ENCODE data around the gene GARRE1. TPM values are rescaled to one million over a fixed set of nuclear protein-coding genes. Genes with fewer than 3 reads are reported as not detected.
"Not testable (repeated sequence)": the region's sequence is repeated elsewhere in the genome, so short reads cannot be mapped to it uniquely, and the experiment has no call there.

GARRE1 gene
- polyA plus RNA-seq, 3 donors = 32.4 to 32.9 (median 32.6) TPM

DNA sequence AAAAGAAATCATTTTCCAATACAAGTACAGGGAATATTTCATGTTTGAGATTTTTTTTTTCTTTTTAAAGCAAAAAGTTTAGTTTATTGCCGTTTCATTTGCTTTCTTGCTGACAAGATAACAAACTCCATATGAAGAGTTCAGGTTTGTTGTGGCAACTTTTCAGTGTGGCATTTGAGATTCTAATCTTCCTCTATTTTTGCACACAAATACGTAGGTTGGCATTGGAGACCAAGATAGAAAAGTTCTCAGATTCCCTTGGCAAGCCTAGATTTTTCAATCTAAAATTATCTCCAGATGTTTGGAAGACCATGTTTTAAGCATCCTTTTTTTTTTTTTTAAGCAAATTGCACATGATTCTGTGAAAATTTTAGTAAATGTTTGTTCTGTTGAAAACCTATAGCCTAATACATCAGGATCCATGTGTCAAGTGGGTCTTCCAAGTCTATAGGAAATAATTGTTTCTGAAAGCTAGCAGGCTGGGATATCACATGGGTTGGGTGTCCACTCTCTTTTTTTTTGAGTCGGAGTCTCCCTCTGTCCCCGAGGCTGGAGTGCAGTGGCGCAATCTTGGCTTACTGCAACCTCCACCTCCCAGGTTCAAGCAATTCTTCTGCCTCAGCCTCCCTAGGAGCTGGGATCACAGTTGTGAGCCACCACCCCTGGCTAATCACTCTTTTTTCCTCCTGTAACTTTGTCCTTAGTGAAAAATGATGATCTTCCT lies 2.6 kb downstream of the GARRE1 start:
- DNase-seq (ENCODE audit: low read depth in 3 of 3, low spot score in 2 of 3) = no peak

DNA sequence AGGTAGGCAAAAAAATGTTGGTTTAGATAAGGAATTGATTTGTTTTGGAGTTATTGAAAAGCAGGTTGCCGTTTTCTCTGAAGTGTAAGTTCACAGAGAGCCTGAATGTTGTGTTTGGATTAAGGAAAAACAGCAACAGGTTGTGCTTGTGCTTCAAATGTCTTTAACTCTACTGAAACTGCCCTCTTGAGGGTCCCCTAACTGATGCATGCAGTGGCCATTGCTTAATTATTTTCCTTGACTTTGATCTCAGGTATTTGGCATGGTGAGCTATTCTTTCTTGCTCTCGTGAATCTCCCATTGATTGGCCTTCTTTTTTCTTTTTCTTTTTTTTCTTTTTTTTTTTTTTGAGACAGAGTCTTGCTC lies 3.2 kb downstream of the GARRE1 start:
- DNase-seq (ENCODE audit: low read depth in 3 of 3, low spot score in 2 of 3) = no peak

DNA sequence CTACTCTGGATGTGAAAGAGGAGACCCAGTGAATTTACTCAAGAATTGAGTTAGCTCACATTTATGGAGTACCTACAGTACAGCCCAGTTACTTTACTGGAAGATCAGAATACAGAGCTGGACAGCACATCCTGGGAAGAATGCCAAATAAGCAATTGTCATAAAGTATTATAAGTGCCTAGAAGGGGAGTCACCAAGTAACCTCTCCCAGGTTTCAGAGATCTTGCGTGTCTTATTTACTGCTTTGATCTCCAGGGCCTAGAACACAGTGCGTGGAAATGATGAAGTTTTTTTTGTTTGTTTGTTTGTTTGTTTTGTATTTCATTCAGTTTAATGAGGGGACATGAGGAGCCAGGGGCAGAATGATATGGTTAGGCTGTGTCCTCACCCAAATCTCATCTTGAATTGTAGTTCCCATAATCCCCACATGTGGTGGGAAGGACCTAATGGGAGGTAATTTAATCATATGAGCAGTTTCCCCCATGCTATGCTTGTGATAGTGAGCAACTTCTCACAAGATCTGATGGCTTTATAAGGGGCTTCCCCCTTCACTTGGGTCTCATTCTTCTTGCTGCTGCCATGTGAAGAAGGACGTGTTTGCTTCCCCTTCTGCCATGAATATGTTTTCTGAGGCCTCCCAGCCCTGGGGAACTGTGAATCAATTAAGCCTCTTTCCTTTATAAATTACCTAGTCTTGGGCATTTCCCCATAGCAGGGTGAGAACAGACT lies 5.2 kb downstream of the GARRE1 start:
- DNase-seq (ENCODE audit: low read depth in 3 of 3, low spot score in 2 of 3) = no peak

DNA sequence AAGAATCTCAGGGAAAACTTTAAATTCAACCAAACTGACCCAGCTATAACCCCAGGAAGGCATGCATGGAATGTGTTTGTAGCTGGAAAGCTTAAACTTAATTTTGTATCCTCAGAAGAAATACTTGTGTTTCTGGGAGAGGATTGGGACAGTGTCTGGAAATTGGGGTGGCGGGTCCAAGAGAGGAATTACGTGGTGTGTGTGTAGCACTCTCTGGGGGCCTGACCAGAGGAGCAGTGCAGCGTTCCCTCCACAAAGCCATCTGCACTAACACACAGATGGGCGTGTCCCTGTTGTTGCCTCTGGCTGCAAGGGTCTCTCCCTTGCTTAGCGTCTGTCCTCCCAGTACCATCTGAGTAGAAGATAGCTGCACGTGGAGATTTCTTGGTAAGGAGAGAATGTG lies 6.4 kb downstream of the GARRE1 start:
- DNase-seq (ENCODE audit: low read depth in 3 of 3, low spot score in 2 of 3) = no peak

DNA sequence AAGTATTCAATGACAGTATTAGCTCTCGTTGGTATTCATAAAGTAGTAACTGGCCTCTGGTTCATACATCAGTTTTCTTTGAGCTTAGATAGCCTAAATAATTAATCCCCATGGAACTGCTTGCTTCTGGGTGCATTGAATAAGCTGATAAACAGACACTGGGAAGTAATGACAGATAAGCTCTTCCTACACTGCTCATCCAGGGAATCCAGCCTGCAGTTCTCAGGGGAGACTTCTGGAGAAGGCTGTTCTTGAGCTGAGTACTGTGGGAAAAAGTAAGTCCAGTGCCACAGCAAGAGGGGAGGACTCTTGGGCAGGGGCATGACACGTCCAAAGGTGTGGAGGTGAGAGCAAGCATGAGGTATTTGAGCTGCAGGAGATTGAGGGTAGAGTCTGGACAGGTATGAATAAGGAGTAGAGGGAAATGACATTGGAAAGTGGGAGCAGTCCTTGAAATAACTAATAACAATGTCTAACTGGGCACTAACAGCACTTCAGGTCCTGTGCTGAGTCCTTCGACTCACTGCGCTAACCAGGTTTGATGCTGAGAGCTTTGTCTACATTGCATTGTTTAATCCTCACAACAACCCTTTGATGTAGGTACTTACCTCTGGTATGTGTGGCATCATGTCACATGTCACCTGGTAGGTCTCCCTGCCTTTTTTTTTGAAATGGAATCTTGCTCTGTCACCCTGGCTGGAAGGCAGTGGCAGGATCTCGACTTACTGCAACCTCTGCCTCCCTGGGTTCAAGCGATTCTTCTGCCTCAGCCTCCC lies 7.2 kb downstream of the GARRE1 start:
- no peak for DNase-seq (ENCODE audit: low read depth in 3 of 3, low spot score in 2 of 3)

DNA sequence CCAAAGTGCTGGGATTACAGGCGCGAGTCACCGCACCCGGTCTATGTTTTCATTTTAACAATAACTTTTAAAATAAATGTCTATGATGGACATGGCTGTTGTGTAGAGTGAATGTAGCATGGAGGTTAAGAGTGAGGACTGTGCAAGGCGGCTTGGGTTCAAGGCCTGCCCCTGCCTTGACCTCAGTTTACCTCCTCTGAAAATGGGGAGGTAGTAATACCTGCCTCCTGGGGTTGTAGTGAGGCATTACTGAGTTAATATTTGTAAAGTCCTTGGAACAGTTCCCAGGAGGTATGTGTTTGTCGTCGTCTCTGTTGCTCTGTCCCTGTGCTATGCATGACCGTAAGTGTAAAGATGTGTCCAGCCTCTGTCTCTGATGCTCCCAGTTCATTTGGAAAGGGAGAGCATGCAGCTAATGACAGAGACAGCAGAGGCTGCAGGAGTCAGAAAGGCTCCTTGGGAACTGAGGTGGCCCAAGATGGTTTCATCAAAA lies 9.4 kb downstream of the GARRE1 start:
- no peak for DNase-seq (ENCODE audit: low read depth in 3 of 3, low spot score in 2 of 3)

DNA sequence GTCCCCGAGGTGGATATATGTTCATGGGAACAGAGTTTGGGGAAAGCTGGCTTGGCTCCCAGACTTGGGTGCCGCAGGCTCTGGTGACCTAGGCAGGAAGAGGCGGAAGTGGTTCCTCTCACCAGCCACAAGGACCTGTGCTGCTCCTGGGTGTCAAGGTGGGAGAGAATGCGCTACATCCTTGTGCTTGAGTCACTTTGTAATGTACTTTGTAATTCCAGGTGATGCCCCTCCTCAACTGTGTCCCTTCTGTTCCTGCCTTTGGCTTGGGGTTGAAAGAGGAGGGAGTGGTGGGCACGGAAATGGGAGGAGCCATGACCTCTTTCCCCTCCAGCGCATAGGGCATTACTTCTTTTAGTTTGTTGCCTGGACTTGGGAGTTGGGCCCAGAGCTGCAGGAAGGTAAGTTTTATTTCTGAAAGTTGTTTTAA lies 10.9 kb downstream of the GARRE1 start:
- DNase-seq (ENCODE audit: low read depth in 3 of 3, low spot score in 2 of 3) = no peak

DNA sequence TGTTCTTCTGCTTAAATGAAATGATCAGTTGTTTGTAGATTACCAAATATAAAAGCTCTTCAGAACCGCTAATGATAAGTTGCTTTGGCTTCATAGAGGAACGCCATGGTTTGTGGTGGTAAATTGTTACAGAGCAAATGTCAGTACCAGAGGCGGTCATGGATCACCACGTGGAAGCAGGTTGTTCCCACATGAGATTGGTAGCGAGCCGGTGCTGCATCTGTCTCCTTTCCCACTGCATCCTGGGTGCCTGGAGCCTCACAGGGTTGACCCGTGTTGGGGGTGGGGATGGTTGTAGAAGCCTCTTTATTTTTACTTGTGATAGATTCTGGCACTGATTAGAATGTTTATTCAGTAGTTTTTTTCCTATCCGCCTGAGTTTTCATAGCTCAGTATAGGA lies 14.7 kb downstream of the GARRE1 start:
- no peak for DNase-seq (ENCODE audit: low read depth in 3 of 3, low spot score in 2 of 3)

DNA sequence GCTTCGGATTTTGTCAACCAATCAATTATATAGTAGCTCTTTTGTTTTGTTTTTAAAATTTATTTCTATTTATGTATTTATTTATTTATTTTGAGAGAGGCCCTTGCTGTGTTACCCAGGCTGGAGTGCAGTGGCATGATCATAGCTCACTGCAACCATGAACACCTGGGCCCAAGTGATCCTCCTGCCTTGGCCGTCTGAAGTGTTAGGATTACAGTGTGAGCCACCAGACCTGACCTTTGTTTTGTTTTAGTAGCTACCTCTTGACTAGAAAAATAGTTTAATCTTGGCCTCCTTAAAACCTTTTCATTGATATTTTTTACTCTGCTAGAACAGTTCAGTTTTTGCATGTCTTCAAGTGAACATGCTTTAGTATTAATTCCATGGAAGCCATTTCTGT lies 15.1 kb downstream of the GARRE1 start:
- DNase-seq (ENCODE audit: low read depth in 3 of 3, low spot score in 2 of 3) = no peak

DNA sequence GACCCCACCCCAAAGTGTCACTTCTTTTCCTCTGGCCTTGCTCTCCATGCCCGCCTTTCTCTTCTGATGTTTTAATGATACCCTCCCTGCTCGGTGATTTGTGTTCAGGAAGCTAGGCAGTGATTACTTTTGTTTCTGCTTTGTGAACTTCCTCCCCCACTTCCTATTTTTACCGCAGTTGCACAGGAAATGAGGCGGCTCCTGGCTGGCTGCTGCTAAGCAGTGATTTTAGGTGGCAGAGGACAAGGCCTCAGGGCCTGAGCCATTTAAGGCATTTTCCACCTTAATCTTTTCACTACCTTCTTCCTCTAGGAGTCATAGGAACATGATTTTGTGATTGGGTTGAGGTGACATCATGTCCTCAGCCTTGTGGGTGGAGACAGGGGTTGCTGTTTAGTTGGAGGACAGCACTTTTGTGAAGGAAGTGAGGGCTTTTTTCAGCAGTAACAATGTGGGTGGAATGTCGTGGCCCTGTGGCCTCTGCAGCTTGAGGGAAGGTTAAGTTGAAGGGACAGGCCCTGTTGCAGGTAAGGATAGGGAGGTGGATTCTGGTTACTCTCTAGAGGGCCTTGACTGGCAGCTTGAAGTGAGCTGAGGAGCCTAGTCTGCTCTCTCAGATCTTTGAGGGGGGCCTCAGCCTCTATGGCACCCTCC lies 15.7 kb downstream of the GARRE1 start:
- DNase-seq (ENCODE audit: low read depth in 3 of 3, low spot score in 2 of 3) = peak in 2 of 3 donors; percentile 58 to 60

DNA sequence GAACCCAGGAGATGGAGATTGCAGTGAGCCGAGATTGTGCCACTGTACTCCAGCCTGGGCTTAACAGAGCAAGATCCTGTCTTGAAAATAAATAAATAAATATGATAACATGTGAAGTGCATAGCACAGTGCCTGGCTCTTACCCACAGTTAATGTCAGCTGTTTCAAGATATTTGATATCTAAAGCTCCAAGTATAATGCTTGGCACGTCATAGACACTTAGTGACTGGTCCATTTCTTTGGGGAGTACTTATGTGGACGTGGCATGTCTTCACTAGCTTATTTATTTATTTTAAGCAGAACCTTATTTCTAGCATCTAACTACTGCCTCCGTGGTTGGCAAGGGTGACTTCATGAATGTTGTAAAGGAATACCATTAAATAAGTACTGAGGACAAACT lies 18.8 kb downstream of the GARRE1 start:
- no peak for DNase-seq (ENCODE audit: low read depth in 3 of 3, low spot score in 2 of 3)

DNA sequence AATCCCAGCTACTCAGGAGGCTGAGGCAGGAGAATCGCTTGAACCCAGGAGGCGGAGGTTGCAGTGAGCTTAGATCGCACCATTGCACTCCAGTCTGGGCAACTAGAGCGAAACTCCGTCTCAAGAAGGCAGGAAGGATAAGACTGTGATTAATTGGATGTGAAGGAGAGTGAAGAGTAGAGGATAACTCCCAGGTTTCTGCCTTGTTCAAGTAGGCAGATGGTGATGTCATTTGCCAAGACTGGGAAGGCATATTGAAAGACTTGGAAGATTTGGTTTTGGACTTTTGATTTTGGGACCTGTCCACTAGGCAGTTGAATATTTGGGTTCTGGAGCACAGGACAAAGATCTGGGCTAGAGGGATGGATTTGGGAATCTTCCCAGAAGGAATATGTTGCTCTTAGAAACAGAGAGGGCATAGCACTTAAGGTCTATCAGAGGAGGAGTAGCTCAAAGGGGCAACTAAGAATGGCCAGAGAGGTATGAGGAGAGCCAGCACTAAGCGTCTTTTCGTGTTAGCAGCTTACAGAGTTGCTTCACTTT lies 20.0 kb downstream of the GARRE1 start:
- DNase-seq (ENCODE audit: low read depth in 3 of 3, low spot score in 2 of 3) = no peak

DNA sequence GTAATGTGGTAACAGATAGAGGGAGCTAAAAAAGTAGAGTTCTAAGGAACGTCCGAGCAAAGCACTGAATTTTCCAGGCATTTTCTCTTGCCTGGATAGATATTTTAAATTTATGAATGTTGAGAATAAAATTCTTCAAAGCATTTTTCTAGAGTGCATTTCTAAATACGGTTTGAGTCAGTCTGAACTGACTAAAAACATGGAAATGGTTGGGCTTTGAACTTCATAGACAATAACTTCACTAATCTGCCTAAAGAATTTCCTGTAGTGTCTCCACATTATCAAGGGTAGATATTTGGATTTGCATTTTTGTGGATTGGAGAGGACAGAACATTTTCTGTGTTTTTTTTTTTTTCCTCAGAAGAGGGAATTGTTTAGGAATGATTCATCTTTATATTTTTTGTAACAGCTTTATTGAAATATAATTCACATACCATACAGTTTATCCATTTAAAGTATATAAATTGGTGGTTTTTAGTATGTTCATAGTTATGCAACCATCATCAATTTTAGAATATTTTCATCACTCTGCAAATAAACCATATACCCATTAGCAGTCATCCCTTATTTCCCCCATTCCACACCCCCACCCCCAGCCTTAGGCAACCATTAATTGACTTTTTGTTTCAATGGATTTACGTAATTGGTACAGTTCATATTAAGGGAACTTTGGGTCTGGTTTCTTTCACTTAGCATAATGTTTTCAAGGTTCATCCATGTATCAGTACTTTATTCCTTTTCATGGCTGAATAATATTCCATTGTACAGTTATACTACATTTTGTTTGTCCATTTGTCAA lies 20.7 kb downstream of the GARRE1 start:
- no peak for DNase-seq (ENCODE audit: low read depth in 3 of 3, low spot score in 2 of 3)

DNA sequence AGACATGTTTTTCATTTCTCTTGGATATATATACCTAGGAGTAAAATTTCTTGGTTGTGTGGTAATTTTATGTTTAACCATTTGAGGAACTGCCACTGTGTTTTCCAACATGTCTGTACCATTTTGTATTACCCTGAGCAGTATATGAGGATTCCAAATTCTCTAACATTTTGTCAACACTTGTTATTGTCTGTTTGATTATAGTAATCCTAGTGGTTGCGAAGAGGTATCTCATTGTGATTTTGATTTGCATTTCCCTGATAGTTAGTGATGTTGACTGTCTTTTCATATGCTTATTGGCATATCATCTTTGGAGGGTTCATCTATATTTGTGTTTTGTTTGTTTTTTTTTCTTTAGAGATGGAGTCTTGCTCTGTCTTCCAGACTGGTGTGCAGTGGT lies 21.4 kb downstream of the GARRE1 start:
- no peak for DNase-seq (ENCODE audit: low read depth in 3 of 3, low spot score in 2 of 3)

DNA sequence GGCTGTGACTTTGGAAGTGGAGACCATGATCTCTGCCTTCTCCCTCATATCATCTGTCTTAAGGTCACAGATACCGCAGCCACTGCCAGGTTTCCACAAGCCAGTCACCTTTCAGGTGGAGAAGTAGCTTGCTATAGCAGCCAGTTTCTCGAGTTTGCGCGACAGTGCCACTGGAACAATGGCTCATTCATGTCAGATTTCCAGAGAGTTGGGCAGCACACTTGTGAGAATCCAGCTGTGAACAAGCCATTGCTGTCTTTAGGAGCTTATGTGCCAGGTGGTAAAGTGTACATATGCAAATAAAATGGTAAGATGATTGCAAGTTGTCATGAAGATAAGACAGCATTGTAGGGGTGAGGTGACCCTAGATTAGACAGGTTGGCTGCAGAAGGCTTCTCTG lies 22.3 kb downstream of the GARRE1 start:
- no peak for DNase-seq (ENCODE audit: low read depth in 3 of 3, low spot score in 2 of 3)

DNA sequence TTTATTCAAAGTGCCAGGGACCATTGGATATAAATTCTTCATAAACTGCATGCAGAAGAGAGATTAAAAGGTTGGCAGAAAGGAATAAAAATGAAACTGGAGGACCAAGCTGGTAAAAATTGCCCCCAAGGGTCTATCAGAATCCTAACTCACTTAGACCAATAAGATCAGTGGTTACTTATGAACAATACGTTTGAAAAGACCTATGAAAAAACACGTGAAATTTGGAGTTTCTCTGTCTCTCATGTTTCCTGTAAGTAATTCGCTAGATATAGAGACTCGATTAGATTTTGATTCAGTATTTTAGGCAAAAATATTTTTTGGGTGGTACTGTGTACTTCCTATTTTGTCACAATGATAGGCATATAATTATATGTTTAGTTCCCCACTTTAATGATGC lies 22.9 kb downstream of the GARRE1 start:
- no peak for DNase-seq (ENCODE audit: low read depth in 3 of 3, low spot score in 2 of 3)

DNA sequence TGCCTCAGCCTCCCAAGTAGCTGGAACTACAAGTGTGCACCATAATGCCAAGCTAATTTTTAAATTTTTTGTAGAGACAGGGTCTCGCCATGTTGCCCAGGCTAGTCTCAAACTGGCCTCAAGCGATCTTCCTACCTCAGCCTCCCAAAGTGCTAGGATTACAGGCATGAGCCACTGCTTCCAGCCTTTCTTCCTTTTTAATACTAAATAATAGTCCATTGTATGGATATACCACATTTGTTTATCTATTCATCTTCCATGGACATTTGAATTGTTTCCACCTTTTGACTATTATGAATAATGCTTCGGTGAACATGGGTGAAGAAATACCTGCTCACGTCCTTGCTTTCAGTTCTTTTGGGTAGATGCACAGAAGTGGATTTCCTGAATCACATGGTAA lies 24.4 kb downstream of the GARRE1 start:
- no peak for DNase-seq (ENCODE audit: low read depth in 3 of 3, low spot score in 2 of 3)

DNA sequence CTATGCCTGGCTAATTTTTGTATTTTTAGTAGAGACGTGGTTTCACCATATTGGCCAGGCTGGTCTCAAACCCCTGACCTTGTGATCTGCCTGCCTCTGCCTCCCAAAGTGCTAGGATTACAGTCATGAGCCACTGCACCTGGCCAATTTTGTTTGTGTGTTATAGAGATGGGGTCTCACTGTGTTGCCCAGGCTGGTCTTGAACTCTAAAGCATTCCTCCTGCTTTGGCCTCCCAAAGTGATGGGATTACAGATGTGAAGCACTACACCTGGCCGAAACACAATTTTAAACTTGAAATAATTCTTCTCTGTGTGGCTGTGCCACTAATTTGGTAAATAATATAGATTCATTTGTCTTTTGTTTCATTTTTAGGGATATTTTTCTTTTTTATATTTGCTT lies 27.1 kb downstream of the GARRE1 start:
- DNase-seq (ENCODE audit: low read depth in 3 of 3, low spot score in 2 of 3) = not testable (repeated sequence)

DNA sequence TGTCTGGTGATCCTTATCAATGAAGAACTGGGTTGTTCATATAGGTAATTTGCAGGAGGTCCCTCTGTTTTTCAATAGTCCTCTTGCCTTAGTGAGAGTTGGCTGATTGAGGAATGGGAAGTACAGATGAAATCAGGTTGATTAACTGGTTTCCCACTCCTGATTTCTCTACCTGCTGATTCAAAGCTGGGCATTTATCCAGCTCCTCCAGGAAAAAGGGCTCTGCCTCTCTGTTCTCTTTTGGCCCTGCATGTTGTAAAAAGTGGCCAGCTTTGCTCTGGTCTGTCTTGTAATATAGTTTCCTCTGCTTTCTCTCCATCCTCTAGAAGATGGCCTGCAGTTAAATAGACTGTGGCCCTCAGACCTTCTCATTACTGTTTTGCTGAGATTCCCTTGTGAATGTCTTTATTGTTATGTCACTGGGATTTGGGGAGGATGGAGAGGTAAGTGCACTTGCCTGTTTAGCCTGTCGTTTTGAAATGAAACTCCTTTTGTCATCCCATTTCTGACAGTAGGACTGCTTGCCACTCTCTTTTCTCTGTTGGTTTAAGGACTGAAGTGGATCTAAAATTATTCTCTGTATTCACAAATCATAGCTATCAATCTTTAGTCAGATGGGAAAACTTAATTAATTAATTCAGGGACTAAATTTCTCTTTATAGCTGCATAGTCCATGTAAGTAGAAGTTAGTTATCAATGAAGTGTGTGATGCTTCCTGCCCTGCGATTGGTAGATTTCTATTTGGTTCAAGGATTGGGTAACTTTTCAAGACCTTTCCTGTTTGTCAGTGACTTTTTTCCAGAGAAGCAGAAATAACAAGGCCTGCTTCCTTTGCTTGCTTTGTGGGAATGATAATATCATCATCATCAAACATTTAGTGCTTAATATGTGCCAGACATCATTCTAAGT lies 28.5 kb downstream of the GARRE1 start:
- DNase-seq (ENCODE audit: low read depth in 3 of 3, low spot score in 2 of 3) = no peak
